ENCODE measurements around the gene OARD1. TPM values are rescaled to one million over a fixed set of nuclear protein-coding genes. Genes with fewer than 3 reads are reported as not detected.

Gene OARD1
- polyA plus RNA-seq, 1 donor, result 82.5 TPM

DNA sequence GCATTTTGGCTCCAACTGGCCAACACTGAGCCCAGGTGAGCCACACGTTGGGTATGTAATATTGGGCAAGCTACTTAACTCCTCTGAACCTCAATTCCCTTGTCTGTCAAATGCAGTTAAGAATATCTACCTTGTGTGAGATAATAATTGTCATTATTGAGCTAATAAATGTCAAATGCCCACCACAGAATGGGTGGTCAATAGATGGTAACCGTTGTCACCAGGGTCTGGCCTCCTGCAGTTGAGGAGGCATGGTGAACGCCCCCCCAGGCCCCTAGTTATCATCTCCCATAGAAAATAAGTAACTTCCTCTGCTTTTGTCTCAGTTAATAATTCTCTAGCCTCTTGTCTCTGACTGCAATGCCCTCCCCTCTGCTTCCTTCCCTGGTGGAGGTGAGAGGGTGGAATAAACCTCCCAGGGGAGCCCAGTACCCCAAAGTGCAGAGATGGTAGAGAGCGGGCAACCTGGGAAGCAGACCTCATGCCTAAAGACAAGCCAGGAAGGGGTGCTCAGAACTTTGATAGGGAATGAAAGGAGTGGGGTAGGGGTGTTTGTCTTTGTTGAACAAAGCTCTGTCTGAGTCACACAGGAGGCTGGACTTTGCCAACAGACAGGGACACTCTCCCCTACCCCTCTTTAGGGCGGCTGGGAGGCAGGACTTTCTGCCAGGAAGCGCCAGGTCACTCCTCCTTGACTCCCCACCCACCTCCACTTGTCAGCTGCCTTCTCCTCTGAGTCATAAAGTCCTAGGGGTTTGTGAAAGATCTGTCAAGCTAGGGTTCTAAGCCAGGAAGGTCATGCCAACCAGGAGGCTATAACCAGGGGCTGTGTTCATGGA, 31.8 kb downstream of the OARD1 start:
- H3K27ac ChIP-seq (ENCODE audit: low read length), result peak overlapping the region; percentile 100
- peak; percentile 95 to 98 for DNase-seq
- no peaks in the 10 kb centered on the region for H3K27me3 ChIP-seq (ENCODE audit: control insufficient read depth, insufficient read depth, low read length)
- H3K4me1 ChIP-seq (ENCODE audit: control insufficient read depth, insufficient read depth, low read length), result peaks cover 40% of the 10 kb centered on the region
- H3K4me3 ChIP-seq (ENCODE audit: low read length), result peak overlapping the region; percentile 70
- no CpG with 5 or more reads among the region's 6 CpGs for WGBS (ENCODE audit: insufficient coverage, low lambda C conversion rate)
- no peaks in the 10 kb centered on the region for H3K9me3 ChIP-seq (ENCODE audit: control insufficient read depth, low read depth, low read length)
- H3K36me3 ChIP-seq (ENCODE audit: control insufficient read depth, insufficient read depth, low read length), result peaks cover 3% of the 10 kb centered on the region

DNA sequence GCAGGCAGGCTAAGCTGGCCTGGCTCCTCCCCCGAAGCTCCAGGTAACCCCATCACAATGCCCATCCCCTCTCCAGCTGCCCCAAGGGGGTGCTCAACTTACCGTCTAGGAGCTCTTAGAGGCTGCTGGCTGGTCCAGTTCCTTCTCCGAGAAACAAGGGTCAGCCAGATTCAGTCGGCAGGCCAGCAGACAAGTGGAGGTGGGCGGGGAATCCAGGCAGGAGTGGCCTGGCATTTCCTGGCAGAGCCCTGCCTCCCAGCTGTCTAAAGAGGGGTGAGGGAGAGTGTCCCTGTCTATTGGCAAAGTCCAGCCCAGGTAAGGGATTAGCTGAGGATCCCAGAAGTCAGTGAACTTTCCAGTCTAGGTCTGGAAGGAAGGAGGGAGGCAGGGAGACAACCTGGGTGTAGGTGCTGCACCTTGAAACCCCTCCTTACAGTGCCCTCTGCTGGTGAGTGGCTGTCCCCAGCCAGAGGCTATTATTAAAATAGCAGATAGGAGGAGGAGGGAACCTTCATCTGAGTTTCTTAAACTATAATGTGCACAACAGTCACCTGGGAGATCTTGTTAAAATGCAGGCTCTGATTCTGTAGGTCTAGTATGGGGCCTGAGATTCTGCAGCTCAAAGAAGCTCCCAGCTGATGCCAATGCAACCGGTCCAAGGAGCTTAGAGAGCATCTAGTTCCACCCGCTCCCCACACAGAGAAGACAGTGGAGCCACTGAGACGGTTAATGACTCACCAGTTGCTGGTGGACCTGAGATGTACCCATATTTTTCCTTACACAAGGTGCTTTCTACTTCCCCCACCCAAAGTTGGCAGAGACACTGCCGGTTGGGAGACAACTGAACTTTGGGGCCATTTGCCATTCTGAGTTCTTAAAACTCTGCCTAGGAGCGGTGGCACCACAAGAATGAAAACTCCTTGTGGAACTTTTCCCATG, 32.8 kb downstream of the OARD1 start, which contains the start of gene UNC5CL:
Gene UNC5CL (minus strand): TSS at position 162 of the 939 bp plus-strand sequence. CDS start 4,147 bp downstream, outside the sequence.
- Histone ChIP-seq H3K4me1 (ENCODE audit: control insufficient read depth, insufficient read depth, low read length) (peaks cover 45% of the 10 kb centered on the region), H3K27ac (ENCODE audit: low read length) (peak within 1 kb of the TSS; percentile 100), H3K4me3 (ENCODE audit: low read length) (peak within 1 kb of the TSS; percentile 70), H3K9me3 (ENCODE audit: control insufficient read depth, low read depth, low read length) (no peaks in the 10 kb centered on the region), H3K27me3 (ENCODE audit: control insufficient read depth, insufficient read depth, low read length) (no peaks in the 10 kb centered on the region), H3K36me3 (ENCODE audit: control insufficient read depth, insufficient read depth, low read length) (peaks cover 13% of the 10 kb centered on the region)
- DNase-seq, result peak; percentile 95 to 97
- no CpG with 5 or more reads among the region's 10 CpGs for WGBS (ENCODE audit: insufficient coverage, low lambda C conversion rate)

DNA sequence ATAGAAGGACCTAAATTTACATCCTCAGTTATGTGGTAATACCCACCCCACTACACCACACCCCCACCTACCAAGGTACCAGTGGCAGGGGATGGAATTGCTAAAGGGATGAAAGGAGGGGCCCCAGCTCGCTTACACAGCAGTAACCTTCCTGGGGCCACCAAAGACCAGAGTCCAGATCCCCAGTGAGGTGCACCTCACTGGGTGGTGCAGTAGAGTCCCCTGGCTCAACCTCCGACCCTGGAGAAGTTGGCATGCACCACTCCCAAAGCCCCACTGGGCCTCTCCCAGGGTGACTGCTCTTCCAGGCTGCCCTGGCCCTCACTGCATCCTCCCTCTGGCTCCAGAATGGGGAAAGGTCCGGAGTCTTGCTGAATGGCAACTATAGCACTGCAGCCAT, 34.0 kb downstream of the OARD1 start:
- Histone ChIP-seq H3K4me1 (ENCODE audit: control insufficient read depth, insufficient read depth, low read length) (peaks cover 45% of the 10 kb centered on the region), H3K27ac (ENCODE audit: low read length) (peak overlapping the region; percentile 100)

DNA sequence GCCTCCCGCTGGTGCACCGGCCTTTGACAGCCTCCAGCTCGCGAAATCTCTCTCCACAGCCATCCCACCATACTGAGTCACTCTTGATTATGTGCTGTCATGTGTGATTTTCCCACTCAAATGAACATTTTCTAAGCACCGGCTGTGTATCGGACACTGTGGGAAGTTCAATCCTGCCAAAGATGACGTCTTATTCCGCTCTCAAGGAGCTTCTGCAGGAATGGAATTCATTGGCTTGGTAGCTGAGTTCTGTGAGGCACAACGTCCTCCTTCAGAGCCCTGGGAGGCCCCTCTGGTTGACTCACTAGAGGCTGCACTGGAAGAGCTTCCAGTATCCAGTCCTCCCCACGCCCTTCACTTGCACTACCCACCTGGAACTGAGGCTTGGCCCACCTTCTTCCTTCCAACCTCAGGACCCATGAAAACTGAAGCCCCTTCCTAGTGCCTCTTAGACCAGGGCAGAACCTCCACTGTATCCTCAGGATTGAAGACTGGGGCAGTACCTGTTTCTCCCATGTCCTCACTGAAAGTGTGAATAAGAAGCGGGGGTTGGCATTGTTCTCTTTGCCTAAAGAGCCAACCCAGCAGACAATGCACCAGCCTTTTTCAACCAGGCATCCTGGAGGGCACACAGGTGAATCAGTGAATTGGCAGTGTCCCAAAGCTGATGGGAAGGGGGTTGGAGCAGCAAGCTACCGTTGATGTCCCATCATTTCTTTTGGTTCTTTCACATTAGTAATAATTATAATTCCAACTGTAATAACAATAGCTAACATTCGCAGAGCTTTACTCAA, 34.9 kb downstream of the OARD1 start:
- Histone ChIP-seq H3K4me3 (ENCODE audit: low read length) (peak overlapping the region; percentile 70), H3K27ac (ENCODE audit: low read length) (peak overlapping the region; percentile 100), H3K4me1 (ENCODE audit: control insufficient read depth, insufficient read depth, low read length) (peaks cover 39% of the 10 kb centered on the region), H3K9me3 (ENCODE audit: control insufficient read depth, low read depth, low read length) (no peaks in the 10 kb centered on the region), H3K36me3 (ENCODE audit: control insufficient read depth, insufficient read depth, low read length) (peaks cover 32% of the 10 kb centered on the region), H3K27me3 (ENCODE audit: control insufficient read depth, insufficient read depth, low read length) (no peaks in the 10 kb centered on the region)
- no peak for DNase-seq
- WGBS (ENCODE audit: insufficient coverage, low lambda C conversion rate), result 65% methylated on average over 2 of the region's 13 CpGs

More for the DNA sequence above, 34.0 kb downstream of the OARD1 start:
- Histone ChIP-seq H3K9me3 (ENCODE audit: control insufficient read depth, low read depth, low read length) (no peaks in the 10 kb centered on the region), H3K27me3 (ENCODE audit: control insufficient read depth, insufficient read depth, low read length) (no peaks in the 10 kb centered on the region), H3K36me3 (ENCODE audit: control insufficient read depth, insufficient read depth, low read length) (peaks cover 24% of the 10 kb centered on the region), H3K4me3 (ENCODE audit: low read length) (peak overlapping the region; percentile 70)
- peak; percentile 73 to 84 for DNase-seq
- no CpG with 5 or more reads among the region's 3 CpGs for WGBS (ENCODE audit: insufficient coverage, low lambda C conversion rate)

DNA sequence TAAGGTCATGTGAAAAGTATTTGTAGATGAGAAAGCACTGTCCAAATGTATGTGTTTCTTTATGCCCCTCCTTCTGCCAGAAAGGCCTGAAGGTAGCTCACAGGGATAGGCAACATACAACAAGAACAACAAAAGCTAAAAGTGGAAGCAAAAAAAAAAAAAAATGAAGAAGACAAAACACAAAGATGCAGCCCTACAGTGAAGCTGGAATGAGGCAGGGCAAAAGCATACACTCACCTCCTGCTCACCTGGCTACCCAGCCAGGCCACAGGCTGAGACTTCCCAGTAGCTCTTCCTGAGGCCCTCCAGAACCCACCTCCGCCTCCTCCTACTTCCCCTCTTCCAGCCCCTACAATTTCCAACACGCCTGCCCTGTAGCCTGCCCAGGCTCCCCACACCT, 35.6 kb downstream of the OARD1 start:
- Histone ChIP-seq H3K27ac (ENCODE audit: low read length) (peak overlapping the region; percentile 100), H3K4me1 (ENCODE audit: control insufficient read depth, insufficient read depth, low read length) (peaks cover 43% of the 10 kb centered on the region), H3K27me3 (ENCODE audit: control insufficient read depth, insufficient read depth, low read length) (no peaks in the 10 kb centered on the region), H3K9me3 (ENCODE audit: control insufficient read depth, low read depth, low read length) (no peaks in the 10 kb centered on the region), H3K4me3 (ENCODE audit: low read length) (peak overlapping the region; percentile 70), H3K36me3 (ENCODE audit: control insufficient read depth, insufficient read depth, low read length) (peaks cover 39% of the 10 kb centered on the region)
- WGBS (ENCODE audit: insufficient coverage, low lambda C conversion rate), result no CpG with 5 or more reads among the region's 2 CpGs
- DNase-seq, result no peak

DNA sequence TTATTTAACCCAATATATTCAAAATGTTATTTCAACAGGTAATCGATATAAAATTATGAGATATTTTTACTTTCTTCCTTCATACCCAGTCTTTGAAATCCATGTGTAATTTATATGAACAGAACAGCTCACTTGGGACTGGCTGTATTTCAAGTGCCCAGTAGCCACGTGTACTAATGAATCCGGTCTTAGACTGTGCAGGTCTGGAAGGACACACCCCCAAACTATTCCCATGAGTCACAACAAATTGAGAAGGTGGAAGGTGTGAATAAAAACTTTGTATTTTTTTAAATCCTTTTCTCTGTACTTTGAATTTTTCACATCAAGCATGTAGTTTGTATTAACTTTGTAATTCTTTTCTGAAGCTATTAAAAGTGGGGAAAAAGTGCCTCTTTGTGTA, 36.0 kb downstream of the OARD1 start:
- no peak for DNase-seq
- H3K36me3 ChIP-seq (ENCODE audit: control insufficient read depth, insufficient read depth, low read length), result peaks cover 43% of the 10 kb centered on the region
- H3K27ac ChIP-seq (ENCODE audit: low read length), result peak overlapping the region; percentile 100
- WGBS (ENCODE audit: insufficient coverage, low lambda C conversion rate), result 100% methylated on average over 1 of the region's 3 CpGs
- no peaks in the 10 kb centered on the region for H3K27me3 ChIP-seq (ENCODE audit: control insufficient read depth, insufficient read depth, low read length)
- H3K4me1 ChIP-seq (ENCODE audit: control insufficient read depth, insufficient read depth, low read length), result peaks cover 43% of the 10 kb centered on the region
- H3K4me3 ChIP-seq (ENCODE audit: low read length), result peak overlapping the region; percentile 70
- H3K9me3 ChIP-seq (ENCODE audit: control insufficient read depth, low read depth, low read length), result no peaks in the 10 kb centered on the region

DNA sequence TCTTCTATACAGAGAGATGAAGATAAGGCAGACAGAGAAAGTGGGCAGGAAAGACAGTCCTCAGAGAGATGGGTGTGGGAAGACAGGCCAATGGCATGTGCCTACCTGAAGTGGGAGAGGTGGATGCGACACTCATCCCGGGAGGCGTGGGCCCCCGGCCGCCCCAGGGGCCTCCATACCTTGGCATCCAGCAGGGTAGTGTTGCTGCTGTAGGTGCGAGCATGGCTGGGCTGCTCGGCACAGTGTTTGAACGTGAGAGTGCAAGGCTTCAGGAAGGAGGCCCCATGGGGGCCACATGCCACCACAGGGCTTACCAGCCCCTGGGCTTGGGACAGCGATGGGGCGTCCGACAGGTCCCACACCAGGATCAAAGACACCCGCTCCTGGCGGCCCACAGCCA, 38.4 kb downstream of the OARD1 start:
- no peaks in the 10 kb centered on the region for H3K27me3 ChIP-seq (ENCODE audit: control insufficient read depth, insufficient read depth, low read length)
- WGBS (ENCODE audit: insufficient coverage, low lambda C conversion rate), result 60% methylated on average over 1 of the region's 13 CpGs
- no peak overlapping the region for H3K4me3 ChIP-seq (ENCODE audit: low read length)
- H3K4me1 ChIP-seq (ENCODE audit: control insufficient read depth, insufficient read depth, low read length), result peaks cover 42% of the 10 kb centered on the region
- H3K9me3 ChIP-seq (ENCODE audit: control insufficient read depth, low read depth, low read length), result no peaks in the 10 kb centered on the region
- DNase-seq, result no peak
- peaks cover 67% of the 10 kb centered on the region for H3K36me3 ChIP-seq (ENCODE audit: control insufficient read depth, insufficient read depth, low read length)
- H3K27ac ChIP-seq (ENCODE audit: low read length), result no peak overlapping the region

DNA sequence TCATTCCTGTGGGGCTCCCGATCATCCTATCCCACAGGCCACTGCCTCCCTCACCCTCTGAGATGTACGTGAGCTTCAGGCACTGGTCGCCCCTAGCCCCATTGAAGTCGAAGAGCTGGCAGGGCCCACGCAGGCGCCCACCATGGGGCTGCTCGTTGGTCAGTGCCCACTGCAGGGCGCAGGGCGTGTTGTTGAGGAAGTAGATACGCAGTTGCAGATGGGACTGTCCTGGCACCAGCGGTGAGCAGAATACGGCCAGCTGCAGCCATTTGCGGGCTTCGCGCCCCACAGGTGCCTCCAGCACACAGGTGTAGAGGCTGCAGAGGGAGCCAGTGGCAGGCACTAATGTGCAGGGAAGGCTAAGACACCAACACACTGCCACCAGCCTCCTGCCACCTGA, 39.3 kb downstream of the OARD1 start:
- peaks cover 50% of the 10 kb centered on the region for H3K4me1 ChIP-seq (ENCODE audit: control insufficient read depth, insufficient read depth, low read length)
- no CpG with 5 or more reads among the region's 15 CpGs for WGBS (ENCODE audit: insufficient coverage, low lambda C conversion rate)
- no peaks in the 10 kb centered on the region for H3K9me3 ChIP-seq (ENCODE audit: control insufficient read depth, low read depth, low read length)
- H3K4me3 ChIP-seq (ENCODE audit: low read length), result no peak overlapping the region
- peaks cover 74% of the 10 kb centered on the region for H3K36me3 ChIP-seq (ENCODE audit: control insufficient read depth, insufficient read depth, low read length)
- no peak overlapping the region for H3K27ac ChIP-seq (ENCODE audit: low read length)
- H3K27me3 ChIP-seq (ENCODE audit: control insufficient read depth, insufficient read depth, low read length), result no peaks in the 10 kb centered on the region
- DNase-seq, result no peak

DNA sequence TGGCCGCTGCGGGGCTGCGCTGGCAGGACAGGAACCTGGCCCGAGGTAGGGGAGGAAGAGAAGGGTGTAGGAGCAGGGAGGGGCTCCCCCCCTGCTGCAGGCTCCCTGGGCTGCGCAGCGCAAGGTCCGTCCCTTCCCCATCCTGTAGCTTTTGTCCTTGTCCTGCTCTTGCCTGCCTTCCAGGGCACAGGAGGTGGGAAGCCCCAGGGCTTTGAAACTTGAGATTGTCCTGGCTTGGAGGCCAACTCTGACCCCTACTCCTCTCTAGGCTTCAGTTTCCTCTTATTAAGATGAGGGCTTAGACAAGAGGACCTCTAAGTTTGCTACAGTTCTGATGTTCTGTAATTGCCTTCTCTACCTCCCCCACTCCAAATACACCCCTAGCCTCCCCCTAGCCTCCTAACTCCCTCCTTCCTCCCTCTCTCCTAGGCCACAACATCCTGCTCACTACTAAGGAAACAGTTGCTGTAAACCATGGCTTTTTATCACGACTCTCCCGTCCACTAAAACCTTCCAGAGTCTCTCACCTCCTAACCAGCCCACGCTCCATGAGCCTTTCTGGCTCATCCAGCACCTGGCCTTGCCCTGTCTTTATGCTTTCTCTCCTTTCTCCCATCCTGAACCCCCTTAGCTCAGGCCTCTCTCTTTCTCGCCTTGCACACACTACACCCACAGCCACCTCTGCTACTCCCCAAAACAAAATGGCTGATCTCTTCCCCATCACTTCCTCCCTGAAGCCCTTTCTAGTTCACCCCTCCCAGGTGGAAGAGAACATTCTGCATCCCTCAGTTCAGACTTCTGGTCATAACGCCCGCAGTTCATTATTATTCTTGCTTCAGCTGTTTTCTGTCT, 43.4 kb downstream of the OARD1 start:
- Histone ChIP-seq H3K9me3 (ENCODE audit: control insufficient read depth, low read depth, low read length) (no peaks in the 10 kb centered on the region), H3K27ac (ENCODE audit: low read length) (peak overlapping the region; percentile 47), H3K36me3 (ENCODE audit: control insufficient read depth, insufficient read depth, low read length) (peaks cover 81% of the 10 kb centered on the region), H3K4me3 (ENCODE audit: low read length) (peak overlapping the region; percentile 37), H3K4me1 (ENCODE audit: control insufficient read depth, insufficient read depth, low read length) (peaks cover 36% of the 10 kb centered on the region), H3K27me3 (ENCODE audit: control insufficient read depth, insufficient read depth, low read length) (no peaks in the 10 kb centered on the region)
- no peak for DNase-seq
- WGBS (ENCODE audit: insufficient coverage, low lambda C conversion rate), result 80% methylated on average over 1 of the region's 13 CpGs

All from large intestine (tissue), 3 donors.